Daoy (cell line): ENCODE measurements around the gene SOCS3. TPM values are rescaled to one million over a fixed set of nuclear protein-coding genes. Genes with fewer than 3 reads are reported as not detected.

Experiments
- DNase-seq: peaks from one replicate; pipeline ENCODE4 v3.0.0-alpha.2; 2015; ENCODE audit warnings: low read depth
- total RNA-seq: library from RNA; depleted of rRNA; stranded (reverse); fragments of >200 nt; shearing (Covaris generic); gene quantifications from 2 replicates; pipeline ENCODE4 v1.2.3, GENCODE V29; 2014; rRNA removed

Gene SOCS3, protein sequence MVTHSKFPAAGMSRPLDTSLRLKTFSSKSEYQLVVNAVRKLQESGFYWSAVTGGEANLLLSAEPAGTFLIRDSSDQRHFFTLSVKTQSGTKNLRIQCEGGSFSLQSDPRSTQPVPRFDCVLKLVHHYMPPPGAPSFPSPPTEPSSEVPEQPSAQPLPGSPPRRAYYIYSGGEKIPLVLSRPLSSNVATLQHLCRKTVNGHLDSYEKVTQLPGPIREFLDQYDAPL
- total RNA-seq: 25.3 and 27.9 TPM in 2 replicates

DNA sequence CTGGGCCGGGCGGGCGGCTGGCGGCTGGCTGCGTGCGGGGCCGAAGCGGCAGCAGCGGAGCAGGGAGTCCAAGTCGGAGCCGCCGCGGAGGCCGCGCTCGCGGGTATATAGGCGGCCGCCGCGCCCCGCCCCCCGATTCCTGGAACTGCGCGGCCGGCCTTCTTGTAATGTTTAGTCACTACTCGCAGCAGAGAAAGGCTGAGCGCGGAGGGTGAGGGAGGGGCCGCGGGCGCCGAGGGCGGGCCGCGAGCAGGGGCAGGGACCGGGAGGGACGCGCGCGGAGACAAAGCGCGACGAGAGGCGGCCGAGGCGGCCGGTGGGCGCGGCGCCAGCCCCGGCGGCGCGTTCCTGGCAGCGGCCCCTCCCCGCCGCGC lies at the start of gene SOCS3:
Gene SOCS3 (minus strand): TSS at position 81 of the 374 bp plus-strand sequence. CDS start 982 bp downstream, outside the sequence.
- peak; percentile 99 for DNase-seq

DNA sequence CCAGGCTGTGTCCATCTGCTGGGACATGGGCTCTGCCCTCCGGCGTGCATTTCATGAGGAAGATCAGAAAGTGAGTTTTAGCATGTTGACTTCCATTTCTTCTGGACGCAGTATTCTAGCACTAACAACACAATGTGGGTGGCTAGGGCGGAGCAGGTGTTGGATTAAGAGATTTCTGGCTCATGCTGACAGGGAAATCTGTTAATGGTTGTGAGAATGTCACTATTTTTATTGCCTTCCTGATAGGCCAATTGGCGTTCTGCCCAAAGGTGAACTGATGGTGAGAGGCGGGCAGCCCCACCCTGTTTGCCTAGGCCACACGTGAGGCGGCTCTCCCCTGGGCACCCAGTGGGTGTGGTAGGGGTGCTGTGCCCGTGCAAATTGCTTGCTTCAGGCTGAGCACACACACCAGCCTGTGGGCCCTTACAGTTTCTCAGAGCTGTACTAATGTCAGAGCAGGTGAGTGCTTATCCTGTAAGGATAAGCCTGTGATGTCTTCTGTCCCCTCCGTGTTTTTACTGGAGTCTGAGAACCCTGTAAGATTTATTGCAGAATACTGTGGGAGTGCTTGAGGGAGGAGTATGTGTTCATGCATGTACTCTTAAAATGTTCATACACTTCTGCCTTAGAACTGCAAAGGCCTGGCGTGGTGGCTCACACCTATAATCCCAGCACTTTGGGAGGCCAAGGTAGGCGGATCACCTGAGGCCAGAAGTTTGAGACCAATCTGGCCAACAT lies 49.5 kb upstream of the SOCS3 start:
- DNase-seq: no peak

DNA sequence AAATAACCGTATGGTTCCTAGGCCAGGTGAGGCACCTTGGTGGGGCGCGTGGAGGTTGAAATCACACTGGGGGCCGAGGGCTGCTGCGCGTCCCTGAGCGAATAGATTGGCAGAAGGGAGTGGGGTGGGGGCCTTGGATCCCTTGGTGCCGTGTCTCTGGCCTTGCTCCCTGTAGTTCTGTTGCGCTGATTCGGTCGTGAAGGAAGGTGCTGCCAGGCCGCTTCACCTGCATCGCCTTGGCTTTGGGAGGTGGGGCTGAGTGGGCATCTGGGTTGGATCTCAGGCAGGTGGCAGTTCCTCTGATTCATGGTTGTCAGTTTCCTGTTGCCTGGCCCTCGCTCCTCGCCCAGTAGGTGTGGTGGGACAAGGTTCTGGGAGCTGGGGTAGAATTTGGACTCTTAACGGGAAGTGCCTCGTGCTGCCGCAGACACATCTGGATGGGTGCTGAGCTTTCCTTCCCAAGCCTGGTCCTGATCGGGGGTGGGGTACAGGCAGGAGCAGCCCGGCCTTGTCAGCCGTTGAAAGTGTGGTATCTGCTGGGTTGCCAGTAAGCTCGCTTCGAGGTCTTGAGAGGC lies 48.7 kb upstream of the SOCS3 start:
- no peak for DNase-seq

DNA sequence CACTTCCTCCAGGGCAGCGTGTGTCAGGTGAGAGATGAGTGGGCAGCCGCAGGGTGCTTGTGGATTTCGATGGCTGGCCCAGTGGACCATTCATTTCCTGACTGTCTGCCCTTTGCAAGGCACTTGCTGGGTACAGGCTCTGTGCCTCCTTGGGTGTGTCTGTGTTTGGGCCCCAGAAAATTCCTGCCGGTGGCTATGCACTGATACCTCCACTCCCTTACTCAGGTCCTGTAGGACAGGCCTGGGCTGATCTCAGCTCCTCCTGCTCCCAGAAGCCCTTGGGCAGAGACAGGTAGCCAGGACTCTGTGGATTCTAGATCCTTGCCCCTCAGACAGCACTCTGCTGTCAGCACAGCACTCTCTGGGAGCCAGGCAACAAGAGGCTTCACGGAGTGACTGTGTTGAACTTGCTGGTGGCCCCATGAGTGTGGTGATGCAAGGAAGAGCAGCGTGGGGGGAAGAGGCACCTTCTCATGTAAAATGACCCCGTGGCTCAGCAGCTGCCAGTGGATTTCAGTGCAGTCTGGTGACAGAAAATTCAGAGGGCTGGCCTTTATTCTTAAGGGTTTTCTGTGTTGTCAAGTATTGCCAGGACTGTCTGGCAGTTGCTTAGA lies 47.6 kb upstream of the SOCS3 start:
- no peak for DNase-seq

DNA sequence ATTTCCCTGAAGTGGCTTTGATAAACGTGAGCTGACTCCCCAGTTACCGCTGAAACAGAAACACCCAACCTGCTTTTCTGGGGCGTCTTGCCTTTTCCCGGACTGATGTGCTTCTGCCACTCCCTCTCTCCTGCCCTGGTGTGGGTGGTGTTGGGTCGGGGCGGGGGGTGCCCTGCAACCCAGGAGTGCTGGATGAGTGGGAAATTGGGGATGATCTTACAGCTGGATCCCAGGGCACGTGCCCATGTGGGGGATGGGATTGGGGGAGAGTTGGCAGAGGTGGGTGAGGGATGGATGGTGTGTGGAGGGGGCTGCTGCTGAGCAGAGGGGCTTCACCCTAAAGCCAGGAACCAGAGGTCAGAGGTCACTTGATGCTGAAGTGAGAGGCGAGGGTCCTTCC lies 47.0 kb upstream of the SOCS3 start:
- no peak for DNase-seq

DNA sequence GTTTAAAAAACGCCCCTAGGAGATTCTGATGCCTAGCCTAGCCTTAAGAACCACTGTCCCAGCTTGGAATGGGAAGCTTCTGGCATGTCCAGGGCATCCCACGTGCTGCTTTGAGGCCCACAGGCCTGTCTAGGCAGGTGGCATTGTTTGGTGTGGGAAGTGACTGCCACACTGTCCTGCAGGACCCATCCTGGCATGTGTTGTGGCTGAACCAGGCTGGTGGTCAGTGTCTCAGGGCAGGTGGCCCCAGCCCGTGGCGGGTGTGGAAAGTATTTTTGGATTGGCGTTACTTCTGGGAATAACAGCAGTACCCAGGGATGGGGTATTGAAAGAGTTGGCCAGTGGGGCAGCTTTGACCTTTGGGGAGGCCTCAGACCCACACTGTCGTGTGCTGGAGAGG lies 46.5 kb upstream of the SOCS3 start:
- no peak for DNase-seq

DNA sequence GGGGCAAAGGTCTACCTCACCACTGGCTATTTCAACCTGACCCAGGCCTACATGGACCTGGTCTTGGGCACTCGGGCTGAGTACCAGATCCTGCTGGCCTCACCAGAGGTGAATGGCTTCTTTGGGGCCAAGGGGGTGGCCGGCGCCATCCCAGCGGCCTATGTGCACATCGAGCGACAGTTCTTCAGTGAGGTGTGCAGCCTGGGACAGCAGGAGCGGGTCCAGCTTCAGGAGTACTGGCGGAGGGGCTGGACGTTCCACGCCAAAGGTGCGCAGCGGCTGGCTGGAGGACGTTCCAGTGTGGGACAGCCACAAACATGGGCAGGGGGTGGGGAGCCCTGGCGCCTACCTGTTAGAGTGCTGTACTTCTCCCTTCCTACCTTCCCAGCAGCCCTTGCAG lies 43.9 kb upstream of the SOCS3 start:
- no peak for DNase-seq

DNA sequence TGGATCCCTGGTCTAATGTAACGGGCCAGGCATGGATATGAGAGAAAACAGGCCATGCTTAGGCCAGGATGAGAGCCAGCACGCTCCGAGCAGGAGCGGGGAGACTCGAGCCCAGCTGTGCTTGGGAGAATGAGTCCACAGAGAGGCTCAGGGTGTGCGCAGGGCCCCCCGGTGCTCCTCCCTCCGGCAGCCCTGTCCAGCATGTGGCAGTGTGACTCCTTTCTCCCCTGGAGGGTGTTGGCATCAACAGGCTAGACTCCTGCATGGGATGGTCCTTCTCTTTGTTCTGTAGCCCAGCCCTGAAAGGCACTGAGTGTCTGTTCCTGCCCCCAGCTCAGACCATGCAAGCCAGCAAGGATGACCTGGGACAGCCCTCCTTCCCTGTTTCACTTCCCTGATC lies 42.0 kb upstream of the SOCS3 start:
- DNase-seq: no peak

DNA sequence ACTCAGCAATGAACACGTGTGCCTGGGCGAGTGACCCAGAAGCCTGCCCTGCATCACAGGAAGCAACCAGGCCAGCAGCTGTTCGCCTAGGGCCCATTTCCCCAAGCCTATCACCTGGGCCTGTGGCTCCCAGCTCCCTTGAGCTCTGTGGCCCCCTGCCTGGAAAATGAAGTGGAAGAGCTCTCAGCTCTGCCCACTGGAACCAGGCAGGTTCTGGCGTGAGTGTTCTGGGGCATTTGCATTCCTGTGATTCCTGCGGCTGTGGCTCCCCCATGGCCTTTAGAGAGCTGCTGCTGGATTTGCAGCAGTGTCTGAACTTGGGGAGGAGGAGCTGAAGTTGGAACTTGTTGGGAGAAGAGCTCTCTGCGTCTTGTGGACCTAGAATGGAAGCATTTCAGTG lies 41.4 kb upstream of the SOCS3 start:
- peak; percentile 40 for DNase-seq

DNA sequence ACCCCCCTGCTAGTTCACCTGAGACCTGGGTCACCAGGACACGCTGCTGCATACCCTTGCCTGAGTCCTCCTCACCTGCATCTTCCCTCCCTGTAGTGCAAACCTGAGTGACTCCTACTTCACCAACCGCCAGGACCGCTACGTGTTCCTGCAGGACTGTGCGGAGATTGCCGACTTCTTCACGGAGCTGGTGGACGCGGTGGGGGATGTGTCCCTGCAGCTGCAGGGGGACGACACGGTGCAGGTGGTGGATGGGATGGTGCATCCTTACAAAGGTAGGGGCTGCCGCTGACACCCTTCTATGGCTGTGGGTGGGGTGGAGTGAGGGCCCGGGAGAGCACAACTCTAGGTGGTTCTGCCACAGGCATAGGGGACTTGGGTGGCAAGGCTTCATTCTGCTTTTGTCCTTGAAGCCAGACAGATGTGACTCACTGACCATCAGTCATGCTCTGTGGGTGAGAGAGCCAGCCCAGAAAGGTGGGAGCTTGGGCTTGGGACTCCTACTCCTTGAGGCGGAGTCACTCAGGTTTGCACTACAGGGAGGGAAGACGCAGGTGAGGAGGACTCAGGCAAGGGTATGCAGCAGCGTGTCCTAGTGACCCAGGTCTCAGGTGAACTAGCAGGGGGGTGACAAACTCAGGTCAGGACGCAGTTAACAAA lies 40.8 kb upstream of the SOCS3 start:
- peak; percentile 48 for DNase-seq

DNA sequence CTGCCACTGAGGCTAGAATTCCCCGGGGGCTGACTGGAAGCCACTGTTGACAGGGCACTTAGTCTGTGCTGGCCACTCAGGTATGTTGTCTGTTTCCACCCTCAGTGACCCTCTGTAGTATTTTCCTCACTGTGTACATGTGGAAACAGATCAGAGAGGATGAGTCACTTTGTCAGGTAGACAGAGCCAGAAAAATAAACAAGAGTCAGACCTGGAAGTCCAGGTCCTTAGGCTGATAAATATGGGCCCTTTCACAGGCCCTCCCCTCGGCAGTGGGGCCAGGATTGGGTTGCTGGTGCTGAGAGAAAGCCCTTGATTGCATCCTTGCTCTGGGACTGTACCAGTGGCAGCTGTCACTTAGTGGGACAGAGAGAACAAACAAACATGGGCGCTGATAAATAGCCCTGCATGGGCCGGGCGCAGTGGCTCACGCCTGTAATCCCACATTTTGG lies 39.8 kb upstream of the SOCS3 start:
- DNase-seq: no peak

DNA sequence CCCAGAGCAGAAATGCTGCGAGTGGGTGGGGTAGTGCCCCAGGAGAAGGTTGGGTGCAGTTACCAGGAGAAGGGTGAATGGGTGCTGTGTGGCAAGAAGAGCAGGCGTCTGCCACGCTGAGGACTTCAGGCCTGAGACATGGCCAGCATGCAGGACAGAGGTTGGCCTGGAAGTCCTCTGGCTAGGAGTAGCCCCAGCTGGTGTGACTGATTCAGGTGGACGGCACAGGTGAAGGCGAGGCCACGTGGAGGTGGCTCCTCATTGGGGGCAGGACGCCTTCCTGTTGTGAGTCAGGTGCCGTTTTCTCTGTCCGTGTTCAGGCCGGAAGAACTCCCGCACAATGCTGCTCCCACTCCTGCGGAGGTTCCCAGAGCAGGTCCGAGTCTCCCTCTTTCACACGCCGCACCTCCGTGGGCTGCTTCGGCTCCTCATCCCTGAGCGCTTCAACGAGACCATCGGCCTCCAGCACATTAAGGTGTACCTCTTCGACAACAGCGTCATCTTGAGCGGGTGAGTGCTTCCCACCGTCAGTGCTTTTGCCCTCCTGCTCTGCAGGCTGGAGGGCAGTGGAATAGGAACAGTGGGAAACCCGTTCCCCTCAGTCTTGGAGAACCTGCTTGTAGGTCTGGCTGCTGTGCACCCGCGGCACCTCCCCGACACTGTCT lies 39.3 kb upstream of the SOCS3 start:
- no peak for DNase-seq

DNA sequence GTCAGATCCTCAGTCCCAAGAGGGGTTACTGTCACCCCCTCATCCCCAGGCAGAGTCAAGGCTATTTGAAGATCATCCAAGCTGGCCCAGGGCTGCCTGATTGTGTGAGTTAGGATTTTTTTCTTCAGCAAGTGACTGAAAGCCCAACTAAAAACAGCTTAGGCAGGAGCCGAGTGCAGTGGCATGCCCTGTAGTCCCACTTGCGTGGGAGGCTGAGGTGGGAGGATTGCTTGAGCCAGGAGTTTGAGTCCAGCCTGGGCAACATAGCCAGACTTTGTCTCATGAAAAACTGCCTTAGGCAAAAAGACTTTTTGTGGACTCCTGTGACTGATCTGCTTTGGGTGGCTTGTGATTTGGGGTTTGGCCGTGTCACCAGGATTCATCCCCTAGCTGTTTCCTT lies 38.5 kb upstream of the SOCS3 start:
- no peak for DNase-seq

DNA sequence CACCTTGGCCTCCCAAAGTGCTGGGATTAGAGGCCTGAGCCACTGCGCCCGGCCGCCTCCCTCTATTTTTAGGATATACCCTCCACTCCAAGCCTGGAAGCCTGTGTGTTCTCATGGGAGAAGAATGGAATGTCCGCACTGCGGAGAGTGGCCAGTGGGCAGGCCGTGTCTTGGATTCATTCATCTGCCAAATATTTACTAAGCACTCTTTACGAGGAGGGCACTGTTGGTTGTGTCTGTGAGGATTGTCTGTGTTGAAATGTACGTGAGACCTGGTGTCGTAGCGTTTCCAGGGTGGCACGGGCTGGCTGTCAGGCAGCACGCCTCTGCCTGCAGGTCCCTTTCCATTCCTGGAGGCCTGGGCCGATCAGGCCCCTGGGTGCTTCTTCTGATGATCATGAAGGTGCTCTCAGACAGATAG lies 37.8 kb upstream of the SOCS3 start:
- no peak for DNase-seq

DNA sequence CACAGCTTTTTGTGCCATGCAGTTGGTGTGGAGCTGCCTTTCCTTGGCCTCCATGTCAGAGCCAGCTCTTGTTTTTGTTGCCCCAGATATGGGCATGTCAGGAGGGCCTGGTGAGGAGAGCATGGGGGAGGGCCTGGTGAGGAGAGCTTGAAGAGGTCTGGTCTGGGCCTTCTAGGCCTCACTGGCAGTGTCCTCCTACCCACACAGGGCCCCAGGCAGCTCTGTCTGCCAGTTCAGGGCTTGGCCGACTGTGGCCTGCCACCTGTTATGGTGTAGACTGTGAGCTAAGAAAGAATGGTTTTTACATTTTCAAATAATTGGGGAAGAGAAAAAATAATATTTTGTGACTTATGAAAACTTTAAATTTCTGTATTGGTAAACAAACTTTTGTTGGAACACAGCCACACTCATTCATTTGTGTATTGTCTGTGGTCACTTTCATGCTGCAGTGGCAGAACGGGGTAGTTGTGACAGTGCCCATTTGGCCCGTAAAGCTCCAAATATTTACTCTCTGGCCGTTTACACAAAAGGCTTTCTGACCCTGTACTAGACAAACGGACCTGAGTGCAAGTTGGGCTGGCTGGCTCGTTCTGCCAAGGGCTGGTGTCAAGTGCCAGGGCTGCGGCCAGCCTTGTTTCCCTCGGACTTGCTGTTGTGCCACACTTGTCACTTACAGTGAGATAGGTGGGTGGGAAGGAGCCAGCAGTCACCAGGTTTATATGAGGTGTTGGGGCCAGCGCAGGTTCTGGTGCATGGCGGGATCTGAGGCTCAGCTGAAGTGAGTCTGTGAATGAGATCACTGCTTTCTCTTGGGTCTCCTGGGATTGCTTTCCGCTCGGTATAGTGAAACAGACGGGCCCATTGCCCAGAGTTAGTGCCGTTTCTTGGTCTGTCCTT lies 36.8 kb upstream of the SOCS3 start:
- DNase-seq: no peak

DNA sequence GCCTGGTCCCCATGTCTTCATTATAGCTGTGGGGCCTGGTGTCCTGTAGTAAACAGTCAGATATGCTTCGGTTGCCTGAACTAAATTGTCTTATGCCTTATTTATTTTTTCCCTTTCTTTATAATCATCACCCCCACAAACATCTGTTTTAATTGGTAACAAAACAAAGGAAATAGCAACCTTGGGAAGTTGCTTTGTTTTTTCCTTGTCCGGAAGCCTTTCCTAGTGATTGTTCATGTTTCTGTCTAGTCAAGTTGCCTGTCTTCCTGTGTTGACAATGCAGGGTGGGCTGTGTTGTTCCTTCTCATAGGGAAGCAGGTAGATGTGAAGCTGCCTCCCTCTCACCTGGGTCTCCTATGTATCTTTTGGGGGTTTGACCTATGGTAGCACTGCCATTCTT lies 35.3 kb upstream of the SOCS3 start:
- no peak for DNase-seq

DNA sequence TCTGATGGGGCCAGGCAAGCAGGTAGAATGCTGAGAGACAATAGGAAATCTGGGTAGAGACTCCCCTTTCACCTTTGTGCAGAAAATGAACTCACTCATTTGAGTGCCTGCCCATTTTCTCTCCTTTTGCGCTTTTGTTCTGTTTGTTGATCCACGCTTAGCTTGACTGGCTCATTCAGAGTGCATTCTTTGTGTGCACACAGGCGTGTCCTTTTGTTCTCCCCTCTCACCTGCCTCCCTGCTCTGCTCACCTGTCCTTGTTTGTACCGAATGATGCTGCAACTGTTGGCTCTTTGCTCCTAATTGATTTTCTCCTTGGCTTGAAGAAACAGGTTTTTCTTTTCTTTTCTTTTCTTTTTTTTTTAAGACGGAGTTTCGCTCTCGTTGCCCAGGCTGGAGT lies 34.3 kb upstream of the SOCS3 start:
- no peak for DNase-seq

DNA sequence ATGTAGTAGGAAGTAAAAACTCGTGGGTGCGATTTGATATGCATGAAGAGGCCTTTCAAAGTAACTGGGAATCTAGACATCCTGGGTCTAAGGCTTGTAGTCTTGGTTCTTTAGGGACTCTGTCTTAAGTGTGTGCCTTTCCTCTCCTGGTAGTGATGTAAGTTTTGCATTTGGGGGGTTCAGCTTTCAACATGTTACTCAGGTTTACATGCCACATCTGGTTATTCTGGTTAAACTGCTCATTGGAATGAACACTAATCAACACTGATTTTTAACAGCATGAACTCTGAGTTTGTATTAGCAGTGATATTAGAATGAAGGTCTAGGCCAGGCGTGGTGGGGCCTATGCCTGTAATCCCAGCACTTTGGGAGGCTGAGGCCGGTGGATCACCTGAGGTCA lies 33.7 kb upstream of the SOCS3 start:
- no peak for DNase-seq

DNA sequence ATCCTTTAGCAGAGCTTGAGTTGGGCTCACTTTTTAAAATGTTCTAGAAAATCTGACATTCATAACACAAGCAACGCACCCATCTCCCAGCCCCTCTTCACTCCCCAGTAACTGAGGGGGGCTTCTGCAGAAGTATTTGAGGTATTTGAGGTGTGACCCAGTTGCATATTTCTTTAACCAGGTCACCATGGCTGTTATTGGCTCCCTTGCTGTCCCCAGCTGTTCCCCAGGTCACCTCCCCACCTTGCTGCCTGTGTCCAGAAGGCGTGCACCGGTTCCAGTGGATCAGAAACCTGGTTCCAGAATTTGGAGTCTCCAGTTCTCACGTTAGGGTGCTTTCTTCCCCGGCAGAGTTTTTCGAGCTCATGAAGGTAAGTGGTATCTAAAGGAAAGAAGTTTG lies 32.4 kb upstream of the SOCS3 start:
- DNase-seq: no peak

DNA sequence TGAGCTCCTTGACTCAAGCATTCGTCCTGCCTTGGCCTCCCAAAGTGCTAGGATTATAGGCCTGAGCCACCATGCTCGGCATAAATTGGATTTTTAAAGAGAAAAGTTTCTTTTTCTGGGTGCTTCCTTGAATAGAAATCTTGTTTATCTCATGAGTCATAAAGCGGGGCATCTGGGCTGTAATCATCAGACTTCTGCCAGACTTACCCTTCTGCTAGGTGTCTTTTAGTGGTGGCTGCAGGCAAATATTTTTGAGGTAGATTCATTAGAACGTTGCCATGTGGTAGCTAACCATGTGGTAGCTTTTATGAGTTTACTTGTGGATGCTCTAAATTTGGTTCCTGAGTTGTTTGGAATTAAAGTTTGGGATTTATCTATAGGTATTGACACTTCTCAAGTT lies 32.0 kb upstream of the SOCS3 start:
- DNase-seq: peak; percentile 59

DNA sequence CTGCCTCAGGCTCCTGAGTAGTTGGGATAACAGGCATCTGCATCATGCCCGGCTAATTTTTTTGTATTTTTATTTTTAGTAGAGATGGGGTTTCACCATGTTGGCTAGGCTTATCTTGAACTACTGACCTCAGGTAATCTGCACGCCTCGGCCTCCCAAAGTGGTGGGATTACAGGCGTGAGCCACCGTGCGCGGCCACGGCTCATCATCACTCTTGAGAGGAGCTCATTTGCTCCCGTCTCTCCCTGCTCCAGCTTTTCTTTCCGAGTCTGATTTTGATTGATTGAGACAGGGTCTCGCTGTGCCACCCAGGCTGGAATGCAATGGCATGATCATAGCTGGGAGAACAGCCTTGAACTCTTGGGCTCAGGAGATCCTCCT lies 31.2 kb upstream of the SOCS3 start:
- DNase-seq: no peak
